H1 (cell line): ENCODE measurements around the gene NOS3. TPM values are rescaled to one million over a fixed set of nuclear protein-coding genes. Genes with fewer than 3 reads are reported as not detected.

ENCODE experiments used
- CTBP2 ChIP-seq: IDR thresholded peaks from 2 replicates; pipeline ENCODE4 v1.7.0; 2011; ENCODE audit warnings: borderline replicate concordance, mild to moderate bottlenecking, moderate library complexity, mixed read lengths, low read length; ENCODE audit not compliant: insufficient read depth, insufficient read length
- GABPA ChIP-seq: IDR thresholded peaks from 2 replicates; pipeline ENCODE4 v1.6.1; 2011; ENCODE audit warnings: mild to moderate bottlenecking, low read length, moderate library complexity, borderline replicate concordance; ENCODE audit not compliant: insufficient read depth
- HDAC6 ChIP-seq: IDR thresholded peaks from one replicate; pipeline ENCODE4 v1.7.1; 2012; ENCODE audit warnings: low read depth, mild to moderate bottlenecking, inconsistent platforms, low read length, moderate library complexity
- SIN3A ChIP-seq, 2 experiments: IDR thresholded peaks in 1 of 2; conservative IDR thresholded peaks in 1 of 2; 2 replicates each; pipeline ENCODE4 v1.6.1; 2011 to 2012; ENCODE audit warnings: low read length in 2 of 2, improper control_type of control experiment in 1 of 2, low read depth in 1 of 2, mild to moderate bottlenecking in 1 of 2
- SIX5 ChIP-seq: IDR thresholded peaks from 2 replicates; pipeline ENCODE4 v1.6.1; 2011; ENCODE audit warnings: mild to moderate bottlenecking, low read depth, low read length
- SP4 ChIP-seq: IDR thresholded peaks from 2 replicates; pipeline ENCODE4 v1.6.1; 2012; ENCODE audit warnings: low read length, inconsistent platforms
- YY1 ChIP-seq: IDR thresholded peaks from 2 replicates; pipeline ENCODE4 v1.6.1; 2011; ENCODE audit warnings: low read depth, mild to moderate bottlenecking, low read length
- ZNF274 ChIP-seq: IDR thresholded peaks from 2 replicates; pipeline ENCODE4 v1.7.0; 2012; ENCODE audit warnings: low read length, borderline replicate concordance; ENCODE audit errors: extremely low read depth
- polyA plus RNA-seq, 7 experiments: library from polyadenylated mRNA; depleted of rRNA in 3 of 7; stranded (reverse) in 5 of 7; unstranded in 2 of 7; fragments of >200 nt in 5 of 7; fragments of 200-250 nt in 2 of 7; gene quantifications; 1 replicate in 5 of 7; 2 replicates in 1 of 7; 4 replicates in 1 of 7; pipeline versions ENCODE4 v1.2.1 to v1.2.3, GENCODE V29; 2011 to 2013; ENCODE audit warnings: missing spikeins in 2 of 7, mixed read lengths in 2 of 7
- total RNA-seq: library from RNA; stranded (reverse); fragmentation: NEBNext Ultra II Directional; extraction: Animal tissue kit (Norgen Biotek cat#: 25700); gene quantifications from 2 replicates; pipeline ENCODE4 v1.2.1, GENCODE V29; 2021
- TF ChIP-seq, protein P1 (sequence below): IDR thresholded peaks from 2 replicates; pipeline ENCODE4 v1.6.1; 2012; ENCODE audit warnings: inconsistent platforms
- TF ChIP-seq, protein P2 (sequence below): IDR thresholded peaks from 2 replicates; pipeline ENCODE4 v1.6.1; 2012; ENCODE audit warnings: inconsistent platforms

NOS3 gene
- total and polyA plus RNA-seq, 2 of the 8 experiments (the other 6 are each of a cell fraction or from before 2014, with no cell fraction given), result 4.4 to 16.2 TPM

DNA sequence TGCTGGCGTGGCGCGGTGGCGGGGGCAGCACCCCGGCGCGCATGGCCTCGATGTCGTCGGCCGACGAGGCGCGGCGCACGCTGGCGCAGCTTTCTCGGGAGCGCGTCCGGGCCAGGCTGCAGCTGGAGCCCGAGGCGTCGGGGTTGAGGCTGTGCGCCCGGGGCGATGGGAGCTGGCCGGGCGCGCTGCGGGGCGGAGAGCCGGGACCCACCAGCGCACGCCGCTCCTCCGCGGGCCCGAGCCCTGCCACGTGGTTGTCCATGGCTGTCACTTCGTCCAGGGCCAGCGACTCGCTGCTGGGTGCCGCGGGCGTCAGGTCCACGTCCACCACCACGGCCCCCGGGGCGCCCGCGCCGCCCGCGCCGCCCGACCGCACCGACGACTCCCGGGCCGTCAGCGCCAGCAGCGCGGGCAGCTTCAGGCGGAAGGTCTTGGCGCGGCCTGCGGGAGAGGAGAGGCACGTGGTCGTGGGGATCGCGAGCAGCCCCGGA is 32.7 kb upstream of the NOS3 start (continued):
- TF ChIP-seq, protein P1, sequence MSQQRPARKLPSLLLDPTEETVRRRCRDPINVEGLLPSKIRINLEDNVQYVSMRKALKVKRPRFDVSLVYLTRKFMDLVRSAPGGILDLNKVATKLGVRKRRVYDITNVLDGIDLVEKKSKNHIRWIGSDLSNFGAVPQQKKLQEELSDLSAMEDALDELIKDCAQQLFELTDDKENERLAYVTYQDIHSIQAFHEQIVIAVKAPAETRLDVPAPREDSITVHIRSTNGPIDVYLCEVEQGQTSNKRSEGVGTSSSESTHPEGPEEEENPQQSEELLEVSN, result peak; percentile 66
- TF ChIP-seq SIX5, result no peak
- no peak for TF ChIP-seq SIN3A (conservative IDR thresholded peaks at IDR 0.05 in 1 of 2, IDR thresholded peaks at IDR 0.05 in 1 of 2; ENCODE audit: low read depth in 1 of 2, low read length in 2 of 2)
- no peak for TF ChIP-seq SP4
- no peak for TF ChIP-seq HDAC6
- TF ChIP-seq GABPA, result peak; percentile 71
- TF ChIP-seq YY1, result no peak
- TF ChIP-seq ZNF274, result no peak
- no peak for TF ChIP-seq CTBP2
- TF ChIP-seq, protein P2, sequence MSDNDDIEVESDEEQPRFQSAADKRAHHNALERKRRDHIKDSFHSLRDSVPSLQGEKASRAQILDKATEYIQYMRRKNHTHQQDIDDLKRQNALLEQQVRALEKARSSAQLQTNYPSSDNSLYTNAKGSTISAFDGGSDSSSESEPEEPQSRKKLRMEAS, result peak; percentile 71
